Fibroblast of gingiva (primary cell): ENCODE results near the gene POU3F1.

Experiments
- DNase-seq: peaks from one replicate; pipeline ENCODE4 v3.0.0-alpha.2; 2011; ENCODE audit warnings: low read depth

POU3F1 gene

GRCh38 chr1:38073534-38074301, 27.1 kb upstream of the POU3F1 start:
- no peak for DNase-seq

GRCh38 chr1:38072858-38073257, 26.3 kb upstream of the POU3F1 start:
- DNase-seq: no peak

- peak; percentile 24 for DNase-seq
Observed at GRCh38 chr1:38071312-38072256, 25.0 kb upstream of the POU3F1 start.

- DNase-seq: no peak
Observed at GRCh38 chr1:38068980-38069340, 22.4 kb upstream of the POU3F1 start.

GRCh38 chr1:38068220-38068979, 21.8 kb upstream of the POU3F1 start:
- no peak for DNase-seq

- no peak for DNase-seq
Observed at GRCh38 chr1:38064197-38064903, 17.8 kb upstream of the POU3F1 start.

GRCh38 chr1:38063616-38064015, 17.0 kb upstream of the POU3F1 start:
- DNase-seq: no peak

GRCh38 chr1:38062361-38063288, 16.0 kb upstream of the POU3F1 start:
- DNase-seq: no peak

GRCh38 chr1:38061883-38062328, 15.3 kb upstream of the POU3F1 start:
- DNase-seq: no peak

GRCh38 chr1:38061290-38061689, 14.7 kb upstream of the POU3F1 start:
- DNase-seq: no peak

GRCh38 chr1:38060498-38060897, 13.9 kb upstream of the POU3F1 start:
- no peak for DNase-seq

GRCh38 chr1:38059635-38060250, 13.2 kb upstream of the POU3F1 start:
- no peak for DNase-seq

- DNase-seq: no peak
Observed at GRCh38 chr1:38055965-38056364, 9.4 kb upstream of the POU3F1 start.

GRCh38 chr1:38055398-38055797, 8.8 kb upstream of the POU3F1 start:
- no peak for DNase-seq

- DNase-seq: no peak
Observed at GRCh38 chr1:38053416-38054091, 7.0 kb upstream of the POU3F1 start.

- no peak for DNase-seq
Observed at GRCh38 chr1:38052750-38053415, 6.3 kb upstream of the POU3F1 start.

- no peak for DNase-seq
Observed at GRCh38 chr1:38051079-38051543, 4.5 kb upstream of the POU3F1 start.

- no peak for DNase-seq
Observed at GRCh38 chr1:38050397-38051078, 3.9 kb upstream of the POU3F1 start.
